Muscle layer of duodenum (tissue), 2 donors: Measurements from ENCODE around the gene CDC16.

Experiments
- H3K27ac ChIP-seq: one replicate; pipeline ENCODE4 v1.7.0; 2013; ENCODE audit warnings: mild to moderate bottlenecking, low read length
- H3K27me3 ChIP-seq: one replicate; pipeline ENCODE4 v1.7.0; 2013; ENCODE audit warnings: low read depth, mild to moderate bottlenecking, control low read depth, low read length
- H3K36me3 ChIP-seq, 2 donors: one replicate each; pipeline ENCODE4 v1.7.0; 2013; ENCODE audit warnings: low read length in 2 of 2, control low read depth in 1 of 2, mild to moderate bottlenecking in 1 of 2; ENCODE audit not compliant: insufficient read depth in 2 of 2, control insufficient read depth in 1 of 2
- H3K4me1 ChIP-seq, 2 donors: one replicate each; pipeline ENCODE4 v1.7.0; 2013; ENCODE audit warnings: low read length in 2 of 2, mild to moderate bottlenecking in 2 of 2, control low read depth in 1 of 2, moderate library complexity in 1 of 2; ENCODE audit not compliant: insufficient read depth in 2 of 2, control insufficient read depth in 1 of 2
- H3K4me3 ChIP-seq, 2 donors: one replicate each; pipeline ENCODE4 v1.7.0; 2013; ENCODE audit warnings: low read length in 2 of 2, low read depth in 1 of 2, mild to moderate bottlenecking in 1 of 2
- H3K9me3 ChIP-seq, 2 donors: one replicate each; pipeline ENCODE4 v1.7.0; 2013; ENCODE audit warnings: low read length in 2 of 2, control low read depth in 1 of 2, mild to moderate bottlenecking in 1 of 2; ENCODE audit not compliant: control insufficient read depth in 1 of 2
- donor health status: healthy.

The CDC16 gene

GRCh38 chr13:114309086-114309485 lies 74.4 kb downstream of the CDC16 start:
- Histone ChIP-seq H3K27ac (no peak overlapping the region), H3K9me3 (no peaks in the 10 kb centered on the region), H3K36me3 (peaks cover 17 to 18% of the 10 kb centered on the region in 2 donors), H3K4me3 (no peak overlapping the region), H3K4me1 (peaks cover 0 to 14% of the 10 kb centered on the region in 2 donors), H3K27me3 (no peaks in the 10 kb centered on the region)

DNA sequence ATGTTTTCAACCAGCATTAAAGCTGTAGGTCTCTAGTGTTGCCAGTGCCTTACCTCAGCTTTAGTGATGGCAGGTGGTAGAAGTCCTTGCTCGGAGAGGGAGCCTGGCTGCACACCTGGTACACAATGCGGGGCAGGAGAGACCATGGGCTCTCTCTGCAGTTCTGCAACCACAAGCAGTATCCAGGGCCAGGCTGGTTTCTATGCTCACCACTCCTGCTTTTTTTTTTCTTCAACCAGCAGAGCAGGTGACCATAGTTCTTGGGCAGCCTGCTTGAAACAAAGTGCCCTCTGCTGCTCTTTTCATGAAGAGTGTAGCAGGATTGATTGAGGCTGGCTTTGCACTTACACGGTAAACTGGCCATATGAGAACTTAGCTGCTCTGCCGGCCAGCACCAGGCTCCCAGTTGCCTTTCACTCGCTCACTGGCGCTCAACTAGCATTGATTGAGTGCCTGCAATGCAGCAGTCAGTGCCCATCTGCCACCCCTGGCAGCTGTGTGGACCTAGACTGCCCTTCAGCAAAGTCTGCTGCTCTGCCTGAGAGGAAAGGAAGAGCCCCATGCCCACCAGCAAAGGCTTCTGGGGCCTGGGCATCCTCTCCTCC lies 75.2 kb downstream of the CDC16 start:
- Histone ChIP-seq H3K4me3 (no peak overlapping the region), H3K4me1 (peaks cover 0 to 14% of the 10 kb centered on the region in 2 donors), H3K27me3 (no peaks in the 10 kb centered on the region), H3K9me3 (no peaks in the 10 kb centered on the region), H3K27ac (no peak overlapping the region), H3K36me3 (peaks cover 11% of the 10 kb centered on the region in 2 donors)

GRCh38 chr13:114310956-114311355 lies 76.3 kb downstream of the CDC16 start:
- Histone ChIP-seq H3K27ac (no peak overlapping the region), H3K9me3 (no peaks in the 10 kb centered on the region), H3K4me3 (no peak overlapping the region), H3K36me3 (peaks cover 7 to 11% of the 10 kb centered on the region in 2 donors), H3K27me3 (no peaks in the 10 kb centered on the region), H3K4me1 (peaks cover 7 to 24% of the 10 kb centered on the region in 2 donors)

DNA sequence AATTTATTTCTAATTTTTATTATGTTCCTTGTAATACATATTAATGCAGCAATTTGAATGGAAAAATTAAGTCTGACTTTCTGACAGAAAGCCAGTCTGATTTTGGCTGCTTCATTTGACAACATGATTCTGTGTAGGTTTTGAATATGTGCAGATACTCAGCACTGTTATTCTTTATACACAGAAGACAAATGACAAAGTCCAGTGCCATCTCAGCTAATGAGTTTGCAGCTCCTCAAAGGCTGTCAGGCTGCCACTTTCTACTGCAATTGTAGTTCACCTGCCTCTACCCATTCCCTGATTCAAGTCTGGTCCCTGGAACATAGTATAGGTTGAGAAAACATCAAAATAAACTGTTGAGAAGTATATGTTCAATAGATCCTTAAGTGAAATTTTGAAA lies 76.7 kb downstream of the CDC16 start:
- H3K27ac ChIP-seq: no peak overlapping the region
- peaks cover 6 to 11% of the 10 kb centered on the region in 2 donors for H3K36me3 ChIP-seq
- no peak overlapping the region for H3K4me3 ChIP-seq

DNA sequence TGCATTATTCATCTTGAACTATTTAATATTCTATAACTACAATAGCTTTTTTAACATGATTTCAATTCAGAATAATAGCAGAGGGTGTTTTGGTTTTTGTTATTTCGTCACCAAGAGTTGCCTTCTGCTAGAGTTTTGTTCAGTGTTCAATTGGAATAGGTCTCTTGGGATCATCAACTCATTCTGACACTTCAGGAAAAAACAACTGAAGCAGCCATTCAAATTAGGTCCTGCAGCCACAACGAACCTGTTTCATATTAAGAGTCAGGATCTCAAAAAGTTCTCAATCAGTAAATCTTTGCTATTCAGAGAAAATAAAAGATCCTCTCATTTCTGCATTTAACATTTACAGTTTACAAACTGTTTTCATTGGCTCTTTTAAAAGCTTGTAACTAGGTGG lies 77.2 kb downstream of the CDC16 start:
- no peaks in the 10 kb centered on the region for H3K9me3 ChIP-seq
- no peaks in the 10 kb centered on the region for H3K27me3 ChIP-seq
- peaks cover 2 to 6% of the 10 kb centered on the region in 2 donors for H3K36me3 ChIP-seq
- no peak overlapping the region for H3K4me3 ChIP-seq
- H3K27ac ChIP-seq: no peak overlapping the region
- peaks cover 7 to 25% of the 10 kb centered on the region in 2 donors for H3K4me1 ChIP-seq

More for the DNA sequence above, 76.7 kb downstream of the CDC16 start:
- H3K4me1 ChIP-seq: peaks cover 7 to 25% of the 10 kb centered on the region in 2 donors
- H3K9me3 ChIP-seq: no peaks in the 10 kb centered on the region
- H3K27me3 ChIP-seq: no peaks in the 10 kb centered on the region

DNA sequence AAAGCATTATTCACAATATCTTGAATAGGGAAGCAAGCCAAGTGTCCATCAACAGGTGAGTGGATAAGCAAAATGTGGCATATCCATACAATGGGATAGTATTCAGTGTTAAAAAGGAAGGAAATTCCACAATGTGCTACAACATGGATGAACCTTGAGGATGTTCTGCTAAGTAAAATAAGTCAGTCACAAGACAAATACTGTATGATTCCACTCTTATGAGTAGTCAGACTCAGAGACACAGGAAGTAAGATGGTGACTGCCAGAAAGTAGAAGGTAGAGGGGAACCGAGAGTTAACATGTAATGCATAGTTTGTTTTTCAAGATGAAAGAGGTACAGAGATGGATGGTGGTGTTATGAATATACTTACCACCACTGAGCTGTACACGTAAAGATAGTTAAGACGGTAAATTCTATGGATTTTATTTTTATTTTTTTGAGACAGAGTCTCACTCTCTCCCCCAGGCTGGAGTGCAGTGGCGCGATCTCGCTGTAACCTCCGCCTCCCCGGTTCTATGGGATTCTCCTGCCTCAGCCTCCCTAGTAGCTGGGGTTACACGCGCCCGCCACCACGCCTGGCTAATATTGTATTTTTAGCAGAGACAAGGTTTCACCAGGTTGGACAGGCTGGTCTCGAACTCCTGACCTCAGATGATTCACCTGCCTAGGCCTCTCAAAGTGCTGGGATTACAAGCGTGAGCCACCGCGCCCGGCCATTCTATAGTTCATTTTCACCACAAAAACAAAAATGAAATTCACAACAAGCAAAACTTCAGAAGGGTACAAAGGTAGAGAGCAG lies 78.6 kb downstream of the CDC16 start:
- H3K36me3 ChIP-seq: no peaks in the 10 kb centered on the region
- H3K4me3 ChIP-seq: peak overlapping the region; percentile 87 to 91

GRCh38 chr13:114314074-114314912 lies 79.6 kb downstream of the CDC16 start, which contains the start of gene CHAMP1:
Gene CHAMP1, plus strand, starts transcription at chr13:114314503. Its CDS starts 9,340 bp downstream, at chr13:114323843.
- Histone ChIP-seq H3K4me3 (peak within 1 kb of the TSS; percentile 87 to 91), H3K4me1 (peaks cover 7 to 38% of the 10 kb centered on the region in 2 donors), H3K36me3 (no peaks in the 10 kb centered on the region), H3K9me3 (no peaks in the 10 kb centered on the region), H3K27ac (peak within 1 kb of the TSS; percentile 96), H3K27me3 (no peaks in the 10 kb centered on the region)

More for the DNA sequence above, 78.6 kb downstream of the CDC16 start:
- no peaks in the 10 kb centered on the region for H3K9me3 ChIP-seq
- H3K4me1 ChIP-seq: peaks cover 7 to 27% of the 10 kb centered on the region in 2 donors
- peak overlapping the region; percentile 96 for H3K27ac ChIP-seq
- H3K27me3 ChIP-seq: no peaks in the 10 kb centered on the region

- peak overlapping the region; percentile 78 to 87 for H3K4me3 ChIP-seq
- peaks cover 7 to 47% of the 10 kb centered on the region in 2 donors for H3K4me1 ChIP-seq
- H3K27ac ChIP-seq: peak overlapping the region; percentile 96
Observed at GRCh38 chr13:114315074-114315785, 80.5 kb downstream of the CDC16 start.

DNA sequence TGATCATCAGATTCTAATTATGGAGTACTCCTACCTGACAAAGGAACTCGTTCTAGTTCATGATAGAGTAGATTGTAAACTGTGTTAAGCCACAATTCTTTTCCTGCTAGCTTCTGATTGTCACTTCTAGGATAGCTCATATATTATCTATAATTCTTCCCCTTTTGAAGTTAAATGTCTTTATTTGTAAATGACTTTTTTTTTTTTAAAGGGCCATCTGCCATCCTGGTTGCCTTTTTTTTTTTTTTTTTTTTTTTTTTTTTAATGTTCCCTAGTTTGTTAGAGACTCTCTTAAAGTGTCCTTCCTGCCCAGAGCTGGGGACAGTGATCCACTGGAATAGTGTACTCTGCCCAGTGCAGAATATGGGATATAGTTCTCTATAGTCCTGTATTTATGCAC lies 83.9 kb downstream of the CDC16 start:
- no peak overlapping the region for H3K27ac ChIP-seq
- H3K27me3 ChIP-seq: no peaks in the 10 kb centered on the region
- H3K36me3 ChIP-seq: peaks cover 14 to 22% of the 10 kb centered on the region in 2 donors
- H3K4me1 ChIP-seq: peaks cover 7 to 34% of the 10 kb centered on the region in 2 donors
- H3K9me3 ChIP-seq: no peaks in the 10 kb centered on the region
- H3K4me3 ChIP-seq: no peak overlapping the region

More at GRCh38 chr13:114315074-114315785, 80.5 kb downstream of the CDC16 start:
- Histone ChIP-seq H3K27me3 (no peaks in the 10 kb centered on the region), H3K9me3 (no peaks in the 10 kb centered on the region), H3K36me3 (no peaks in the 10 kb centered on the region)

DNA sequence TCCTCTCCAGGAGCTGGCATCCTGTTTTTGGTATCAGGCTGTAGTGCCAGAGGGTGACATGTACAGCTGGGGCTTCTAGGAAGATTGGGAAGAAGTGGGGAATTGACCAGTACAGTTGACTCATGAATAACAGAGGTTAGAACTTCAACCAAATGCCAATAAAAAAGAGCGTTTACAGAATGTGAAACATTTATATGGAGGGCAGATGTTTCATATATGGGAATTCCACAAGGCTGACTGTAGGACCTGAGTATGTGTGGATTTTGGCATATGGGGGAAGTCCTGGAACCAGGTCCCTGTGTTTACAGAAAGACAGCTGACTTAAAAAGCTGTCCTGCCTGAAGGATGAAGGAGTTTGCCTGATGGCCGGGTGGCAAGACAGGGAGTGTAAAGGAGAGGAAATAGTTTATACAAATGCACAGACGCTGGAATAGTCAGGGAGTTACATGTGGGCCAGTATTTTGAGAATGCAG lies 84.8 kb downstream of the CDC16 start:
- Histone ChIP-seq H3K27me3 (no peaks in the 10 kb centered on the region), H3K27ac (no peak overlapping the region), H3K4me3 (no peak overlapping the region), H3K4me1 (peaks cover 7 to 34% of the 10 kb centered on the region in 2 donors), H3K9me3 (no peaks in the 10 kb centered on the region), H3K36me3 (peaks cover 22 to 31% of the 10 kb centered on the region in 2 donors)
